Right lobe of liver (tissue), 4 donors: ENCODE data around the gene GPR158.

ENCODE experiments used
- CTCF ChIP-seq, 4 donors: fragments of 200-600 bp in 3 of 4; fragments of 450-650 bp in 1 of 4; IDR thresholded peaks; one replicate each; pipeline versions ENCODE4 v1.5.1 to v1.8.0; 2016 to 2022; ENCODE audit warnings: antibody characterized with exemption in 4 of 4, mild to moderate bottlenecking in 2 of 4
- POLR2A ChIP-seq: fragments of 450-650 bp; IDR thresholded peaks from one replicate; pipeline ENCODE4 v1.6.1; 2017; ENCODE audit warnings: antibody characterized with exemption, mild to moderate bottlenecking
- donor health status: DM: no; HTN: no; CAD: no.
- donor health status: DM: no; HTN: no; CAD: no.
- donor health status: DM: no; HTN: yes; CAD: no.

DNA sequence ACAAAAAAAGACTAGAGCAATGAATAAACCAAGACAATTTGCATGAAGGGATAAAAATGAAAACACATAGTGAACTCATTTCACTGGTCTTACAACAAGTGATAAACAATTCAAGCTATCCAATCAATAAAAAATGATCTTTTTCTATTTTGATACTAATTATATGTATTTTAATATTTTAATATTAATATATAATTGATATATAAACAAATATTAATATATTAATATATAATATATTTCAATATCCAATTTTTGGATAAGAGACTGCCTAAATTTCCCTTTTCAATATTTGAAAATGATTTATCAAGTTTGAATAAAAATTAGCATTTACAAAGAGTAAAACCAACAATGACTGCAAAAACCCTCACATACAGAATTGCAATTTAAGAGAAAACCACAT is 317.9 kb downstream of the GPR158 start:
- TF ChIP-seq CTCF (IDR thresholded peaks at IDR 0.05) (no peak), POLR2A (no peak)
